ENCODE results near the gene HDAC4.

The HDAC4 gene

DNA sequence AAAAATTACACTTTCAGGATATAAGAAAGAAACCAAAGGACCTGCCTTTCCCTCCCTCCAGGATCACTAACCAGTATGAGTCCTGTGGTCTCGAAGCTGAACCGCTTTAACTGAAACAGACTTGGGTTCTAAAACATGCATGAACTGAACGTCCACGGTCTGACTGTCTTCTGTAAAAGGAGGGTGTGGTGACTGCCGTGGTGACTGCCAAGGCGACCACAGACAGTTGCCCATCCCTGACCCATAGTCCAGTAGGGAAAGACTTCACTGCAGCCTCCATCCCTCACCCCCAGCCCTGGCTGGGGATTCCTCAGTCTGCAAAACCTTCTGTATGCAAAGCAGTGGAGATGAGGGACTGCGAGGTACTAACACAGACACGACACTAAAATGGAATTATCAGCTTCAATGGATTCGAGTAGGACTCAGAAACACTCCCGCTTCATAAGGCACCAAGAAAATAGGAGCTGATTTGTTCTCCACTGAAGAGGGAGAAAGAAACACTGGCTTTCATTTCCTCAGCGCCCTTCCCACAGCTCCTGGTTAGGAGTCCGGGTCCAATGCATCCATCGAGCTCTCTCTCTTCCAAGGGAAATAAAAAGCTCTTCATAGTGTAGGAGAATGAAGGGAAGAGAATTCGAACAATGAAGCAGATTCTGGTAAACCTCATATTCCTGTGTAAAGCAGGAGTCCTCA lies 197.2 kb downstream of the HDAC4 start:
- no peak for TF ChIP-seq TCF12 (IDR thresholded peaks at IDR 0.05; ENCODE audit: low read depth)
- TF ChIP-seq FOXM1 (IDR thresholded peaks at IDR 0.05; ENCODE audit: borderline replicate concordance, low read depth) = no peak
- TF ChIP-seq CREB1 (IDR thresholded peaks at IDR 0.05; ENCODE audit: low read depth) = no peak
- no peak for TF ChIP-seq ZBTB7A (IDR thresholded peaks at IDR 0.05; ENCODE audit: low read depth)
- TF ChIP-seq EGR1 (IDR thresholded peaks at IDR 0.05) = no peak
- TF ChIP-seq, protein P1, sequence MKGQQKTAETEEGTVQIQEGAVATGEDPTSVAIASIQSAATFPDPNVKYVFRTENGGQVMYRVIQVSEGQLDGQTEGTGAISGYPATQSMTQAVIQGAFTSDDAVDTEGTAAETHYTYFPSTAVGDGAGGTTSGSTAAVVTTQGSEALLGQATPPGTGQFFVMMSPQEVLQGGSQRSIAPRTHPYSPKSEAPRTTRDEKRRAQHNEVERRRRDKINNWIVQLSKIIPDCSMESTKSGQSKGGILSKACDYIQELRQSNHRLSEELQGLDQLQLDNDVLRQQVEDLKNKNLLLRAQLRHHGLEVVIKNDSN (IDR thresholded peaks at IDR 0.05) = no peak
- no peak for TF ChIP-seq CEBPB (IDR thresholded peaks at IDR 0.05)
- TF ChIP-seq YY1 (IDR thresholded peaks at IDR 0.05; ENCODE audit: low read depth) = no peak
- TF ChIP-seq TAF1 (IDR thresholded peaks at IDR 0.05; ENCODE audit: low read depth) = no peak
- no peak for TF ChIP-seq EP300 (IDR thresholded peaks at IDR 0.05; ENCODE audit: borderline replicate concordance)
- TF ChIP-seq TEAD4 (IDR thresholded peaks at IDR 0.05) = no peak
- TF ChIP-seq RAD21 (IDR thresholded peaks at IDR 0.05; ENCODE audit: low read depth) = no peak
- TF ChIP-seq, protein P2, sequence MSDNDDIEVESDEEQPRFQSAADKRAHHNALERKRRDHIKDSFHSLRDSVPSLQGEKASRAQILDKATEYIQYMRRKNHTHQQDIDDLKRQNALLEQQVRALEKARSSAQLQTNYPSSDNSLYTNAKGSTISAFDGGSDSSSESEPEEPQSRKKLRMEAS (IDR thresholded peaks at IDR 0.05) = no peak
- no peak for TF ChIP-seq NFIC (IDR thresholded peaks at IDR 0.05)

DNA sequence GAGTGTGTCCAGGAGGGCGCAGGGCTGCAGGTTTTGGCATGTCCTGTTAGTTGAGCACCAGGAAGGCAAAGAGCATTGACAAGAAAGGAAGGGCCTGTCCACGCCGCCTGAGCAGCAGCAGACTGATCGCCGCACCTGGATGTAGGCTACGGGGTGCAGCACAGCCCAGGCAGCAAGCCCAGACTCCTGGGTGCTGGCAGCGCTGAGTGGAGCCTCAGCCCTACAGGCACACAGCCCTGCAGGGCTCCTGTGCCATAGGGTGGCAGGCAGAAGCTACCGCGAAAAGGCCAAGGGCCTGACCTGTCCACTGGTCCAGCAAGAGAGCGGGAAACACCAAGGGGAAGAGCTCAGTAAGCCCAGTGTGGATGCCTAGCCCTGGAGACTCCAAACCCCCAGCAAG lies 198.0 kb downstream of the HDAC4 start:
- TF ChIP-seq, protein P2 (IDR thresholded peaks at IDR 0.05) = no peak
- no peak for TF ChIP-seq TAF1 (IDR thresholded peaks at IDR 0.05; ENCODE audit: low read depth)
- TF ChIP-seq NFIC (IDR thresholded peaks at IDR 0.05) = no peak
- no peak for TF ChIP-seq ZBTB7A (IDR thresholded peaks at IDR 0.05; ENCODE audit: low read depth)
- TF ChIP-seq FOXM1 (IDR thresholded peaks at IDR 0.05; ENCODE audit: borderline replicate concordance, low read depth) = no peak
- no peak for TF ChIP-seq CREB1 (IDR thresholded peaks at IDR 0.05; ENCODE audit: low read depth)
- TF ChIP-seq, protein P3, sequence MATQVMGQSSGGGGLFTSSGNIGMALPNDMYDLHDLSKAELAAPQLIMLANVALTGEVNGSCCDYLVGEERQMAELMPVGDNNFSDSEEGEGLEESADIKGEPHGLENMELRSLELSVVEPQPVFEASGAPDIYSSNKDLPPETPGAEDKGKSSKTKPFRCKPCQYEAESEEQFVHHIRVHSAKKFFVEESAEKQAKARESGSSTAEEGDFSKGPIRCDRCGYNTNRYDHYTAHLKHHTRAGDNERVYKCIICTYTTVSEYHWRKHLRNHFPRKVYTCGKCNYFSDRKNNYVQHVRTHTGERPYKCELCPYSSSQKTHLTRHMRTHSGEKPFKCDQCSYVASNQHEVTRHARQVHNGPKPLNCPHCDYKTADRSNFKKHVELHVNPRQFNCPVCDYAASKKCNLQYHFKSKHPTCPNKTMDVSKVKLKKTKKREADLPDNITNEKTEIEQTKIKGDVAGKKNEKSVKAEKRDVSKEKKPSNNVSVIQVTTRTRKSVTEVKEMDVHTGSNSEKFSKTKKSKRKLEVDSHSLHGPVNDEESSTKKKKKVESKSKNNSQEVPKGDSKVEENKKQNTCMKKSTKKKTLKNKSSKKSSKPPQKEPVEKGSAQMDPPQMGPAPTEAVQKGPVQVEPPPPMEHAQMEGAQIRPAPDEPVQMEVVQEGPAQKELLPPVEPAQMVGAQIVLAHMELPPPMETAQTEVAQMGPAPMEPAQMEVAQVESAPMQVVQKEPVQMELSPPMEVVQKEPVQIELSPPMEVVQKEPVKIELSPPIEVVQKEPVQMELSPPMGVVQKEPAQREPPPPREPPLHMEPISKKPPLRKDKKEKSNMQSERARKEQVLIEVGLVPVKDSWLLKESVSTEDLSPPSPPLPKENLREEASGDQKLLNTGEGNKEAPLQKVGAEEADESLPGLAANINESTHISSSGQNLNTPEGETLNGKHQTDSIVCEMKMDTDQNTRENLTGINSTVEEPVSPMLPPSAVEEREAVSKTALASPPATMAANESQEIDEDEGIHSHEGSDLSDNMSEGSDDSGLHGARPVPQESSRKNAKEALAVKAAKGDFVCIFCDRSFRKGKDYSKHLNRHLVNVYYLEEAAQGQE (IDR thresholded peaks at IDR 0.05; ENCODE audit: low read depth) = no peak
- TF ChIP-seq, protein P1 (IDR thresholded peaks at IDR 0.05) = no peak

DNA sequence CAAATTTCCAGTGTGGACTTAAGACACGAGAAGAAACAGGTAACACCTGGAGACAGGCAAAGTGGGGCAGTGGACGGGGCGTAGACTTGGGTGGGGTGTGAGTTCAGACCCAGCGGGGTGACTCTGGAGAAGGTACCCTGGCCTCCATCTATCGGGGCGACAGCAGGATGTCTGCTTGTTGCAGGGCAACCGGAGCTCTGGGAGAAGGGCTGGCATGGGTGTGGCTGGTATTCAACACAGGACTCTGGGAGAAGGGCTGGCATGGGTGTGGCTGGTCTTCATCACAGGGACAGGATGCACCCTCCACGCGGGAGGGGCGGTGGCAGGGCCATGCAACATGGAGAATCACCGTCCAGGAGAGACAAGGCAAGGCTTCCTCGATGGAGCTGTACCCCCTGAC lies 198.5 kb downstream of the HDAC4 start:
- no peak for TF ChIP-seq TEAD4 (IDR thresholded peaks at IDR 0.05)
- TF ChIP-seq FOXM1 (IDR thresholded peaks at IDR 0.05; ENCODE audit: borderline replicate concordance, low read depth) = no peak
- no peak for TF ChIP-seq YY1 (IDR thresholded peaks at IDR 0.05; ENCODE audit: low read depth)
- no peak for TF ChIP-seq RAD21 (IDR thresholded peaks at IDR 0.05; ENCODE audit: low read depth)
- no peak for TF ChIP-seq ZBTB7A (IDR thresholded peaks at IDR 0.05; ENCODE audit: low read depth)
- no peak for TF ChIP-seq EP300 (IDR thresholded peaks at IDR 0.05; ENCODE audit: borderline replicate concordance)
- no peak for TF ChIP-seq TAF1 (IDR thresholded peaks at IDR 0.05; ENCODE audit: low read depth)
- TF ChIP-seq, protein P1 (IDR thresholded peaks at IDR 0.05) = no peak
- TF ChIP-seq, protein P2 (IDR thresholded peaks at IDR 0.05) = no peak
- no peak for TF ChIP-seq CEBPB (IDR thresholded peaks at IDR 0.05)
- no peak for TF ChIP-seq NFIC (IDR thresholded peaks at IDR 0.05)
- TF ChIP-seq, protein P3 (IDR thresholded peaks at IDR 0.05; ENCODE audit: low read depth) = no peak
- TF ChIP-seq CREB1 (IDR thresholded peaks at IDR 0.05; ENCODE audit: low read depth) = no peak

DNA sequence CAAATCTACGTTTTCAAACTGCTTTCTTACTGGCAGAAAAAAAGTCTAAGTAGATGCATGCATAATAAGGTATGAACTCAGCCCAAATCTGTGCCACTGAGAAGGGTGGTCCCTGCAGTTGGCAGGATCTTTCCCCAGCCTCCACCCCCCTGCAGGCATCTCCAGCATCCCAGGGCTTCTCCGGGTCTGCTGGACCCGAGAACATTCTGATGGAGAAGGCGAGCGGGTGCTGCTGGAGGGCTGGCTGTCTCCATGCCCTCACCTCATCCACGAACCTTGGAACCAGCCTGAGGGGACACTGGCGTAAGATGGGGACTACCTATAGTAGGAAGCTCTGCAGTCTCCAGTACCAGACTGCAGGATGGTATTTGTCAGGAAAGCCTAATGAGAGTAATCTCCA lies 198.9 kb downstream of the HDAC4 start:
- TF ChIP-seq, protein P2 (IDR thresholded peaks at IDR 0.05) = no peak
- TF ChIP-seq, protein P3 (IDR thresholded peaks at IDR 0.05; ENCODE audit: low read depth) = no peak

All from Ishikawa (cell line).